ENCODE measurements around the gene CDH4.
"Not testable (repeated sequence)": the region's sequence is repeated elsewhere in the genome, so short reads cannot be mapped to it uniquely, and the experiment has no call there.

Gene CDH4

GRCh38 chr20:61475729-61476128 lies 223.7 kb downstream of the CDH4 start:
- no peak for DNase-seq

GRCh38 chr20:61476956-61477355 lies 224.9 kb downstream of the CDH4 start:
- DNase-seq = no peak

- no peak for DNase-seq
Measured at GRCh38 chr20:61477451-61477861, 225.4 kb downstream of the CDH4 start.

GRCh38 chr20:61478094-61478493 lies 226.0 kb downstream of the CDH4 start:
- no peak for DNase-seq

GRCh38 chr20:61478611-61479305 lies 226.7 kb downstream of the CDH4 start:
- DNase-seq = no peak

- DNase-seq = not testable (repeated sequence)
Measured at GRCh38 chr20:61479433-61479832, 227.4 kb downstream of the CDH4 start.

GRCh38 chr20:61480158-61480825 lies 228.2 kb downstream of the CDH4 start:
- DNase-seq = no peak

- no peak for DNase-seq
Measured at GRCh38 chr20:61482056-61482887, 230.2 kb downstream of the CDH4 start.

GRCh38 chr20:61482901-61483300 lies 230.8 kb downstream of the CDH4 start:
- no peak for DNase-seq

GRCh38 chr20:61483336-61484067 lies 231.4 kb downstream of the CDH4 start:
- no peak for DNase-seq

GRCh38 chr20:61486198-61486597 lies 234.1 kb downstream of the CDH4 start:
- DNase-seq = no peak

- DNase-seq = no peak
Measured at GRCh38 chr20:61487346-61487996, 235.4 kb downstream of the CDH4 start.

- no peak for DNase-seq
Measured at GRCh38 chr20:61487997-61488371, 235.9 kb downstream of the CDH4 start.

- no peak for DNase-seq
Measured at GRCh38 chr20:61490721-61491120, 238.7 kb downstream of the CDH4 start.

- no peak for DNase-seq
Measured at GRCh38 chr20:61492065-61492464, 240.0 kb downstream of the CDH4 start.

- no peak for DNase-seq
Measured at GRCh38 chr20:61493798-61494305, 241.8 kb downstream of the CDH4 start.

GRCh38 chr20:61494763-61495575 lies 242.9 kb downstream of the CDH4 start:
- no peak for DNase-seq

GRCh38 chr20:61497029-61497627 lies 245.1 kb downstream of the CDH4 start:
- DNase-seq = no peak

GRCh38 chr20:61499859-61500554 lies 247.9 kb downstream of the CDH4 start:
- DNase-seq = no peak

GRCh38 chr20:61500791-61501321 lies 248.8 kb downstream of the CDH4 start:
- no peak for DNase-seq

All from T-helper 9 cell (primary cell).